Stomach (tissue), 4 donors: ENCODE measurements around the gene DEF6.

Source experiments
- POLR2A ChIP-seq, 4 donors: fragments of 450-650 bp; IDR thresholded peaks; one replicate each; pipeline ENCODE4 v1.6.1; 2016; ENCODE audit warnings: antibody characterized with exemption in 4 of 4, control low read depth in 2 of 4, mild to moderate bottlenecking in 1 of 4, moderate library complexity in 1 of 4
- POLR2AphosphoS5 ChIP-seq, 3 donors: sonication (generic); formaldehyde crosslinking; IDR thresholded peaks; one replicate each; pipeline ENCODE4 v1.6.1; 2016; ENCODE audit warnings: antibody characterized with exemption in 3 of 3
- TF ChIP-seq, protein P1 (sequence below), 7 experiments: fragments of 450-650 bp in 4 of 7; fragments of 200-600 bp in 3 of 7; sonication (generic) in 3 of 7; IDR thresholded peaks; one replicate each; pipeline ENCODE4 v1.5.1; 2016 to 2019; ENCODE audit warnings: antibody characterized with exemption in 7 of 7, control low read depth in 2 of 7, mild to moderate bottlenecking in 1 of 7

DNA sequence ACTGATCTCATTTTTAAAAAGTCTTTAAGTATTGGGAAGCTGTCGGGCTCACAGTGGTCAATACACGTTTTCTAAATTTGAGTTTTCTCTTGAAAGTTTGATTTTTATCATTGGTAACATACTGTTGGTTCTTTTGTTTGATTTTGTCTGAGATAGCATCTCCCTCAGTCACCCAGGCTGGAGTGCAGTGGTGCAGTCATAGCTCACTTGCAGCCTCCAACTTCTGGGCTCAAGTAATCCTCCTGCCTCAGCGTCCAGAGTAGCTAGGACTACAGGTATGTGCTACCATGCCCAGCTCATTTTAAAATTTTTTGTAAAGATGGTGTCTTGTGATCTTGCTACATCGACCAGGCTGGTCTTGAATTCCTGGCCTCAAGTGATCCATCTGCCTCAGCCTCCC is 53.8 kb downstream of the DEF6 start:
- TF ChIP-seq, protein P1, sequence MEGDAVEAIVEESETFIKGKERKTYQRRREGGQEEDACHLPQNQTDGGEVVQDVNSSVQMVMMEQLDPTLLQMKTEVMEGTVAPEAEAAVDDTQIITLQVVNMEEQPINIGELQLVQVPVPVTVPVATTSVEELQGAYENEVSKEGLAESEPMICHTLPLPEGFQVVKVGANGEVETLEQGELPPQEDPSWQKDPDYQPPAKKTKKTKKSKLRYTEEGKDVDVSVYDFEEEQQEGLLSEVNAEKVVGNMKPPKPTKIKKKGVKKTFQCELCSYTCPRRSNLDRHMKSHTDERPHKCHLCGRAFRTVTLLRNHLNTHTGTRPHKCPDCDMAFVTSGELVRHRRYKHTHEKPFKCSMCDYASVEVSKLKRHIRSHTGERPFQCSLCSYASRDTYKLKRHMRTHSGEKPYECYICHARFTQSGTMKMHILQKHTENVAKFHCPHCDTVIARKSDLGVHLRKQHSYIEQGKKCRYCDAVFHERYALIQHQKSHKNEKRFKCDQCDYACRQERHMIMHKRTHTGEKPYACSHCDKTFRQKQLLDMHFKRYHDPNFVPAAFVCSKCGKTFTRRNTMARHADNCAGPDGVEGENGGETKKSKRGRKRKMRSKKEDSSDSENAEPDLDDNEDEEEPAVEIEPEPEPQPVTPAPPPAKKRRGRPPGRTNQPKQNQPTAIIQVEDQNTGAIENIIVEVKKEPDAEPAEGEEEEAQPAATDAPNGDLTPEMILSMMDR (IDR thresholded peaks at IDR 0.05): no peak
- TF ChIP-seq POLR2A (IDR thresholded peaks at IDR 0.05): no peak
- no peak for TF ChIP-seq POLR2AphosphoS5 (IDR thresholded peaks at IDR 0.05)
